Measurements from ENCODE around the gene TMEM179B. TPM values are rescaled to one million over a fixed set of nuclear protein-coding genes. Genes with fewer than 3 reads are reported as not detected.
A peak's percentile ranks its signal among the peaks of the same experiment; 100 is the strongest.

The TMEM179B gene
- total RNA-seq, 2 donors from 2014 or later: 45.6 to 70.8 TPM

GRCh38 chr11:62771144-62772021 lies 15.8 kb upstream of the TMEM179B start, which contains the start of gene TAF6L:
TAF6L (plus strand) TSS chr11:62771396; CDS start chr11:62775784, 4,388 bp downstream.
- ATAC-seq (ENCODE audit: insufficient number of reproducible peaks, low FRiP score, low read depth) (peak; percentile 97), DNase-seq (ENCODE audit: low spot score) (peak; percentile 96)
- no peak for TF ChIP-seq CTCF (IDR thresholded peaks at IDR 0.05)
- Histone ChIP-seq H3K9me3 (no peaks in the 10 kb centered on the region), H3K36me3 (peaks cover 18% of the 10 kb centered on the region), H3K4me1 (ENCODE audit: control insufficient read depth in 1 of 2, low read depth in 2 of 2) (peaks cover 12 to 19% of the 10 kb centered on the region in 2 donors), H3K27me3 (replicated peaks; ENCODE audit: insufficient read depth) (no peaks in the 10 kb centered on the region), H3K4me3 (peak within 1 kb of the TSS; percentile 82), H3K27ac (peak within 1 kb of the TSS; percentile 84 to 88)

- Histone ChIP-seq H3K27me3 (replicated peaks; ENCODE audit: insufficient read depth) (no peaks in the 10 kb centered on the region), H3K27ac (no peak overlapping the region), H3K36me3 (peaks cover 28% of the 10 kb centered on the region), H3K9me3 (no peaks in the 10 kb centered on the region), H3K4me3 (no peak overlapping the region), H3K4me1 (ENCODE audit: control insufficient read depth in 1 of 2, low read depth in 2 of 2) (peaks cover 12 to 19% of the 10 kb centered on the region in 2 donors)
- ATAC-seq (ENCODE audit: insufficient number of reproducible peaks, low FRiP score, low read depth) (no peak), DNase-seq (ENCODE audit: low spot score) (no peak)
- no peak for TF ChIP-seq CTCF (IDR thresholded peaks at IDR 0.05)
These were observed 12.8 kb upstream of the TMEM179B start for GRCh38 chr11:62774407-62774806.

- H3K36me3 ChIP-seq: peaks cover 32% of the 10 kb centered on the region
- TF ChIP-seq CTCF (IDR thresholded peaks at IDR 0.05): no peak
- H3K4me1 ChIP-seq (ENCODE audit: control insufficient read depth in 1 of 2, low read depth in 2 of 2): peaks cover 5 to 10% of the 10 kb centered on the region in 2 donors
- no peaks in the 10 kb centered on the region for H3K9me3 ChIP-seq
- ATAC-seq (ENCODE audit: insufficient number of reproducible peaks, low FRiP score, low read depth) (no peak), DNase-seq (ENCODE audit: low spot score) (no peak)
- H3K27me3 ChIP-seq (replicated peaks; ENCODE audit: insufficient read depth): no peaks in the 10 kb centered on the region
- H3K4me3 ChIP-seq: no peak overlapping the region
- no peak overlapping the region for H3K27ac ChIP-seq
These were observed 11.6 kb upstream of the TMEM179B start for GRCh38 chr11:62775646-62776045.

GRCh38 chr11:62777389-62777788 lies 9.8 kb upstream of the TMEM179B start:
- Histone ChIP-seq H3K36me3 (peaks cover 32% of the 10 kb centered on the region), H3K27ac (no peak overlapping the region), H3K4me3 (no peak overlapping the region), H3K9me3 (no peaks in the 10 kb centered on the region), H3K4me1 (ENCODE audit: control insufficient read depth in 1 of 2, low read depth in 2 of 2) (peaks cover 0 to under 1% of the 10 kb centered on the region in 2 donors), H3K27me3 (replicated peaks; ENCODE audit: insufficient read depth) (no peaks in the 10 kb centered on the region)
- ATAC-seq (ENCODE audit: insufficient number of reproducible peaks, low FRiP score, low read depth) (no peak), DNase-seq (ENCODE audit: low spot score) (no peak)
- no peak for TF ChIP-seq CTCF (IDR thresholded peaks at IDR 0.05)

- H3K9me3 ChIP-seq: no peaks in the 10 kb centered on the region
- H3K27ac ChIP-seq: no peak overlapping the region
- DNase-seq (ENCODE audit: low spot score) (no peak), ATAC-seq (ENCODE audit: insufficient number of reproducible peaks, low FRiP score, low read depth) (no peak)
- no peaks in the 10 kb centered on the region for H3K27me3 ChIP-seq (replicated peaks; ENCODE audit: insufficient read depth)
- peaks cover 32% of the 10 kb centered on the region for H3K36me3 ChIP-seq
- H3K4me3 ChIP-seq: no peak overlapping the region
- no peaks in the 10 kb centered on the region for H3K4me1 ChIP-seq (ENCODE audit: control insufficient read depth in 1 of 2, low read depth in 2 of 2)
- TF ChIP-seq CTCF (IDR thresholded peaks at IDR 0.05): no peak
These were observed 8.8 kb upstream of the TMEM179B start for GRCh38 chr11:62778441-62778840.

All from thoracic aorta (tissue), 2 donors.